Measurements from ENCODE around the gene MT1H.

Gene MT1H

GRCh38 chr16:56634715-56635440, 34.7 kb upstream of the MT1H start:
- H3K9me3 ChIP-seq (replicated peaks; ENCODE audit: insufficient read depth, low read length) = no peaks in the 10 kb centered on the region
- H3K9ac ChIP-seq (ENCODE audit: low read length) = no peak overlapping the region
- DNase-seq = no peak
- no peaks in the 10 kb centered on the region for H3F3A ChIP-seq (ENCODE audit: insufficient read depth, low read length)
- no peak overlapping the region for H2AFZ ChIP-seq (ENCODE audit: low read length)
- TF ChIP-seq EZH2 (optimal IDR thresholded peaks at IDR 0.05; ENCODE audit: low read depth, low read length) = no peak
- no peak for TF ChIP-seq CTCF (IDR thresholded peaks at IDR 0.05; ENCODE audit: low read length)
- no peak for TF ChIP-seq EZH2phosphoT487 (IDR thresholded peaks at IDR 0.05; ENCODE audit: low read length)
- no peaks in the 10 kb centered on the region for H3K4me1 ChIP-seq (ENCODE audit: low read length)
- H3K27ac ChIP-seq (ENCODE audit: low read length) = no peak overlapping the region
- H3K4me3 ChIP-seq (ENCODE audit: low read length) = no peak overlapping the region; the same call in 1 of the 2 replicates
- H3K79me2 ChIP-seq (ENCODE audit: low read length) = no peaks in the 10 kb centered on the region
- H3K9me2 ChIP-seq (replicated peaks; ENCODE audit: insufficient read depth, low read length) = no peaks in the 10 kb centered on the region
- peak overlapping the region; percentile 21; the same call in 1 of the 2 replicates for H3K4me2 ChIP-seq (ENCODE audit: low read depth, low read length)
- H4K20me1 ChIP-seq (ENCODE audit: insufficient read depth, low read length) = no peaks in the 10 kb centered on the region
- no peaks in the 10 kb centered on the region for H3K36me3 ChIP-seq (replicated peaks; ENCODE audit: insufficient read depth, low read length)
- H3K27me3 ChIP-seq (replicated peaks; ENCODE audit: insufficient read depth, low read length) = peaks cover 90% of the 10 kb centered on the region

- Histone ChIP-seq H3K4me3 (ENCODE audit: low read length) (no peak overlapping the region; the same call in 1 of the 2 replicates), H3K27me3 (replicated peaks; ENCODE audit: insufficient read depth, low read length) (peaks cover 97% of the 10 kb centered on the region)
Measured at GRCh38 chr16:56635441-56635967, 34.1 kb upstream of the MT1H start.

GRCh38 chr16:56636616-56637413, 32.8 kb upstream of the MT1H start:
- H3K9me2 ChIP-seq (replicated peaks; ENCODE audit: insufficient read depth, low read length) = no peaks in the 10 kb centered on the region
- no peak overlapping the region for H3K9ac ChIP-seq (ENCODE audit: low read length)
- H3K79me2 ChIP-seq (ENCODE audit: low read length) = no peaks in the 10 kb centered on the region
- no peak overlapping the region for H2AFZ ChIP-seq (ENCODE audit: low read length)
- H3K27me3 ChIP-seq (replicated peaks; ENCODE audit: insufficient read depth, low read length) = peaks cover 88% of the 10 kb centered on the region
- H3F3A ChIP-seq (ENCODE audit: insufficient read depth, low read length) = no peaks in the 10 kb centered on the region
- TF ChIP-seq EZH2 (optimal IDR thresholded peaks at IDR 0.05; ENCODE audit: low read depth, low read length) = no peak
- TF ChIP-seq CTCF (IDR thresholded peaks at IDR 0.05; ENCODE audit: low read length) = no peak
- TF ChIP-seq EZH2phosphoT487 (IDR thresholded peaks at IDR 0.05; ENCODE audit: low read length) = no peak
- H3K4me2 ChIP-seq (ENCODE audit: low read depth, low read length) = no peak overlapping the region
- no peak for DNase-seq
- H3K4me1 ChIP-seq (ENCODE audit: low read length) = no peaks in the 10 kb centered on the region
- no peaks in the 10 kb centered on the region for H3K9me3 ChIP-seq (replicated peaks; ENCODE audit: insufficient read depth, low read length)
- H3K4me3 ChIP-seq (ENCODE audit: low read length) = no peak overlapping the region
- no peak overlapping the region for H3K27ac ChIP-seq (ENCODE audit: low read length)
- H3K36me3 ChIP-seq (replicated peaks; ENCODE audit: insufficient read depth, low read length) = no peaks in the 10 kb centered on the region
- H4K20me1 ChIP-seq (ENCODE audit: insufficient read depth, low read length) = no peaks in the 10 kb centered on the region

More at GRCh38 chr16:56635441-56635967, 34.1 kb upstream of the MT1H start:
- Histone ChIP-seq H2AFZ (ENCODE audit: low read length) (no peak overlapping the region), H3K36me3 (replicated peaks; ENCODE audit: insufficient read depth, low read length) (no peaks in the 10 kb centered on the region), H3K79me2 (ENCODE audit: low read length) (no peaks in the 10 kb centered on the region), H4K20me1 (ENCODE audit: insufficient read depth, low read length) (no peaks in the 10 kb centered on the region), H3K4me2 (ENCODE audit: low read depth, low read length) (peak overlapping the region; percentile 21; the same call in 1 of the 2 replicates), H3K9me2 (replicated peaks; ENCODE audit: insufficient read depth, low read length) (no peaks in the 10 kb centered on the region), H3K4me1 (ENCODE audit: low read length) (no peaks in the 10 kb centered on the region), H3K27ac (ENCODE audit: low read length) (no peak overlapping the region), H3K9me3 (replicated peaks; ENCODE audit: insufficient read depth, low read length) (no peaks in the 10 kb centered on the region), H3K9ac (ENCODE audit: low read length) (no peak overlapping the region), H3F3A (ENCODE audit: insufficient read depth, low read length) (no peaks in the 10 kb centered on the region)
- TF ChIP-seq CTCF (IDR thresholded peaks at IDR 0.05; ENCODE audit: low read length) (no peak), EZH2 (optimal IDR thresholded peaks at IDR 0.05; ENCODE audit: low read depth, low read length) (no peak), EZH2phosphoT487 (IDR thresholded peaks at IDR 0.05; ENCODE audit: low read length) (no peak)
- no peak for DNase-seq
